AG04450 (cell line): ENCODE measurements around the gene ADCY6. TPM values are rescaled to one million over a fixed set of nuclear protein-coding genes. Genes with fewer than 3 reads are reported as not detected.

Source experiments
- CTCF ChIA-PET: fragments of 300-600, 350-600 bp; formaldehyde crosslinking; extraction: SDS; loops from one replicate; lab custom pipeline; 2022; ENCODE audit warnings: antibody characterized with exemption, inconsistent platforms; lab: Charles Lee
- POLR2A ChIA-PET: fragments of 350-600 bp; formaldehyde crosslinking; extraction: SDS; loops from one replicate; lab custom pipeline; 2021; ENCODE audit warnings: antibody characterized with exemption, inconsistent platforms; lab: Yijun Ruan, JAX
- DNase-seq: peaks from one replicate; pipeline ENCODE4 v3.0.0-alpha.2; 2011; ENCODE audit warnings: low read depth, low spot score
- H3K27ac ChIP-seq: one replicate; pipeline ENCODE4 v1.5.1; 2012; ENCODE audit warnings: low read depth, low read length, control low read depth
- H3K27me3 ChIP-seq: one replicate; pipeline ENCODE4 v1.6.0; 2012; ENCODE audit warnings: low read length; ENCODE audit not compliant: control insufficient read depth, insufficient read depth
- H3K4me3 ChIP-seq: 2 replicates; pipeline ENCODE4 v1.5.1; 2011; ENCODE audit warnings: mild to moderate bottlenecking, low read depth, low read length, control low read depth
- H3K9me3 ChIP-seq: 2 replicates; pipeline ENCODE4 v1.5.1; 2012; ENCODE audit warnings: low read length; ENCODE audit not compliant: control insufficient read depth, insufficient read depth
- polyA plus RNA-seq: library from polyadenylated mRNA; depleted of rRNA; stranded (reverse); fragments of >200 nt; gene quantifications from 2 replicates; pipeline ENCODE4 v1.2.3, GENCODE V29; 2011
- TF ChIP-seq, protein P1 (sequence below): IDR thresholded peaks from 2 replicates; pipeline ENCODE4 v1.5.1; 2011; ENCODE audit warnings: low read depth, low read length, control low read depth, inconsistent platforms

ADCY6 gene
- polyA plus RNA-seq, 1 experiment: 26.7 TPM

DNA sequence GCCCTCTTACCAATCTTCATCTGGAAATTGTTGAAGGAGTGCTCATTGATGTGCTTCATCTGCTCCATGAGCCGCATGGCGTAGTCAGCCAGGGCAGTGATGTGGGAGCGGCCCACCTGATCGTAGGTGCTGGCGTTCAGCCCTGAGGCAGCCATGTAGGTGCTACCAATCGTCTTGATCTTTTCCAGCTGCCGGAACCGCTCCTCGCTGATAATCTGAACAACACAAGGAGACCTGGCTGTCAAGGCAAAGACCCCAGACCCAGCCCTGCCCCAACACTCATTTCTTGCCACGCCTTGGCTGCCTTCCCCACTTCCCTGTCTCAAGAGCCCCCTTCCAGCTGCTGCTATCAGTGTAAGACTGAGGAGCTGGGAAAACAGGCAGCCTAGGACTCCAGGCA lies 18.1 kb downstream of the ADCY6 start:
- ChIA-PET POLR2A (no interaction called here), CTCF (interaction anchor here (0.9 to 1.5 kb wide), 3 partner anchors 18 to 217 kb away, joined by 3 to 6 read pairs (median 4); no protein-coding TSS in a partner anchor)
- Histone ChIP-seq H3K9me3 (no peaks in the 10 kb centered on the region), H3K27ac (no peak overlapping the region), H3K4me3 (no peak overlapping the region), H3K27me3 (no peaks in the 10 kb centered on the region)
- TF ChIP-seq, protein P1, sequence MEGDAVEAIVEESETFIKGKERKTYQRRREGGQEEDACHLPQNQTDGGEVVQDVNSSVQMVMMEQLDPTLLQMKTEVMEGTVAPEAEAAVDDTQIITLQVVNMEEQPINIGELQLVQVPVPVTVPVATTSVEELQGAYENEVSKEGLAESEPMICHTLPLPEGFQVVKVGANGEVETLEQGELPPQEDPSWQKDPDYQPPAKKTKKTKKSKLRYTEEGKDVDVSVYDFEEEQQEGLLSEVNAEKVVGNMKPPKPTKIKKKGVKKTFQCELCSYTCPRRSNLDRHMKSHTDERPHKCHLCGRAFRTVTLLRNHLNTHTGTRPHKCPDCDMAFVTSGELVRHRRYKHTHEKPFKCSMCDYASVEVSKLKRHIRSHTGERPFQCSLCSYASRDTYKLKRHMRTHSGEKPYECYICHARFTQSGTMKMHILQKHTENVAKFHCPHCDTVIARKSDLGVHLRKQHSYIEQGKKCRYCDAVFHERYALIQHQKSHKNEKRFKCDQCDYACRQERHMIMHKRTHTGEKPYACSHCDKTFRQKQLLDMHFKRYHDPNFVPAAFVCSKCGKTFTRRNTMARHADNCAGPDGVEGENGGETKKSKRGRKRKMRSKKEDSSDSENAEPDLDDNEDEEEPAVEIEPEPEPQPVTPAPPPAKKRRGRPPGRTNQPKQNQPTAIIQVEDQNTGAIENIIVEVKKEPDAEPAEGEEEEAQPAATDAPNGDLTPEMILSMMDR: no peak
- no peak for DNase-seq

DNA sequence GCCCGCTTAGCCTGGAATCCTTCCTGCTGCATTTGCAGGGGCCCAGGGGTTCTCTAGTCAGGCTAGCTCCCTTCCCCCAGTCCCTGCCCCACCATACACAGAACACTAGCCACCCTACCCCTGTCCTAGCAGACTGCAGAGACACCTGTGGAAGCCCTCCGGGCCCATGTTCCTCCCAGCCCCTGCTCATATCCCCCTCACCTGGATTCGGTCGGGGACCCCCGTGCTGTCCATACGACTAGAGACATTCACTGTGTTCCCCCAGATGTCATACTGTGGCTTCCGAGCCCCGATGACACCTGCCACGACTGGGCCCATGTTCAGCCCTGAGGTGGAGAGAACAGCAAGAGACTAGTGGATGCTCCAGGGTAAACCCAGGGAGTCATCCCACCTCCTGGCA lies 20.2 kb downstream of the ADCY6 start:
- TF ChIP-seq, protein P1: no peak
- no peak for DNase-seq
- POLR2A ChIA-PET: no interaction called here
- H3K9me3 ChIP-seq: no peaks in the 10 kb centered on the region
- CTCF ChIA-PET: interaction anchor here (0.9 to 2.4 kb wide), 3 partner anchors 15 to 46 kb away, joined by 3 to 11 read pairs (median 6); no protein-coding TSS in a partner anchor
- H3K27ac ChIP-seq: no peak overlapping the region
- no peaks in the 10 kb centered on the region for H3K27me3 ChIP-seq
- H3K4me3 ChIP-seq: no peak overlapping the region

DNA sequence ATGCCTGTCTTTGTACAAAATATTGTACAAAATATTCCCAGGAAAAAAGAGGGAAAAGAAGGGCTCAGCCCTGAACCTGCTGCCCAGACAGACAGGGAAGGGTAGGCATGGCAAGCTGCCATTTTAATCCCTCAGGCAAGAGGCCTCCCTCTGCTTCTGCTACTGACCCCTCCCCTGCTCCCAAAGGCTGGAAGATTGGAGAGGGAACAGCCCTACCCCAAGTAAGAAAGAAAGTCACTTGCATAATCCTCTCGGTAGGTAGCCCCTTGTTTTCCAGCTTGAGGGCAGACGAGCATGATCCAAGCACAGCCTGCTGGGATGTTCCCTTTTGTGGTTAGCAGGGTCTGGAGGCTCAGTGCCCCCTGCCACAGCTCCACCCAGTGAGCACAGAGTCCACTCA lies 20.7 kb downstream of the ADCY6 start:
- H3K27ac ChIP-seq: no peak overlapping the region
- DNase-seq: no peak
- ChIA-PET POLR2A (no interaction called here), CTCF (interaction anchor here (2.4 kb wide), 1 partner anchor 15 kb away, joined by 11 read pairs; no protein-coding TSS in a partner anchor)
- H3K27me3 ChIP-seq: no peaks in the 10 kb centered on the region
- TF ChIP-seq, protein P1: no peak
- H3K9me3 ChIP-seq: no peaks in the 10 kb centered on the region
- no peak overlapping the region for H3K4me3 ChIP-seq

DNA sequence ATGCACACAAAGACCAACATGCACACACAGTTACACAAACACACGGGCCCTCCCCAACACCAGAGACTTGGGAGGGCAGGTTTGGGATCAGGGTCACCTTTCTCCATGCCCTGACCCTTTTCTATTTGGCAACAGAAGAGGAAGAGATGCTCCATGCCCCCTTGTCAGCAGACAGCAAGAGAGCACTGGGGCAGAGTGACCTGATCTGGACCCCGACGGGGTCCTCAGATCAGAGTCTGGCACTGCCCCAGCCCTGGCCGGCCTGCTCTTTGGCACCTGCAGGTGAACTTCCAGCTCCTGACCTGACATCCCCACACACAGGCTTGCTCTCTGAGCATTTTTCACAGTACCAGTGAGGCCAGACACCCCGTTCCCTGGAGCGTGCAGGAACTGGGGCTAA lies 21.4 kb downstream of the ADCY6 start:
- TF ChIP-seq, protein P1: no peak
- H3K9me3 ChIP-seq: no peaks in the 10 kb centered on the region
- ChIA-PET CTCF (interaction anchor here (2.4 kb wide), 1 partner anchor 14 kb away, joined by 11 read pairs; no protein-coding TSS in a partner anchor), POLR2A (no interaction called here)
- H3K4me3 ChIP-seq: no peak overlapping the region
- no peak for DNase-seq
- H3K27me3 ChIP-seq: no peaks in the 10 kb centered on the region
- H3K27ac ChIP-seq: no peak overlapping the region

DNA sequence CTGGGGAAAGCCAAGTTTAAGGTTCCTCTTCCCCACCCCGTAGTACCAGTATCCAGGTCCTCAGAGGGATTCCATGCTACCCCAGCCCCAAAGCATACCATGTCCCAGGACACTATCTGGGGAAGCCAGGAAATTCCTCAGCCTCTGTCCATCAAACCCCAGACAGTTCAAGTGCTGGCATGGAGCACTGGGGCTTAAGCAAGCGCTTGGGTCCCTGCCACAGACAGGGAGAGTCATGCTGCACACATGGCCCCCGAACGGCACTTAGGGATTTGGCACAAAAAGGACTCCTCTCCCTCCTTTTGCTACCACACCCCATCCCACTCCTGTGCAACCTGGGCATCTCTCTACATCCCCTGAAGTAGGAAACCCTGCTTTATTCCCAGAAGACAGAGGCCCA lies 21.8 kb downstream of the ADCY6 start:
- Histone ChIP-seq H3K27ac (no peak overlapping the region), H3K9me3 (no peaks in the 10 kb centered on the region), H3K4me3 (no peak overlapping the region), H3K27me3 (no peaks in the 10 kb centered on the region)
- TF ChIP-seq, protein P1: no peak
- POLR2A ChIA-PET: no interaction called here
- CTCF ChIA-PET: interaction anchor here (2.4 kb wide), 1 partner anchor 14 kb away, joined by 11 read pairs; no protein-coding TSS in a partner anchor
- DNase-seq: no peak
